IMR-90 (cell line): ENCODE results near the gene DOCK6.

Source experiments
- CTCF ChIP-seq: conservative IDR thresholded peaks from 2 replicates; pipeline ENCODE4 v1.5.1; 2012; ENCODE audit warnings: mild to moderate bottlenecking, low read depth, low read length, improper control_type of control experiment
- POLR2A ChIP-seq: IDR thresholded peaks from 2 replicates; pipeline ENCODE4 v1.6.1; 2012; ENCODE audit warnings: mild to moderate bottlenecking, low read depth, low read length

- no peak for TF ChIP-seq CTCF
- TF ChIP-seq POLR2A = no peak
Observed at GRCh38 chr19:11210656-11210928, 51.7 kb downstream of the DOCK6 start.
